RKO (cell line): ENCODE measurements around the gene MAPKAP1.
"Not testable (repeated sequence)": the region's sequence is repeated elsewhere in the genome, so short reads cannot be mapped to it uniquely, and the experiment has no call there.

Experiments used
- DNase-seq: peaks from one replicate; pipeline ENCODE4 v3.0.0-alpha.2; 2016; ENCODE audit warnings: low spot score

The MAPKAP1 gene

DNA sequence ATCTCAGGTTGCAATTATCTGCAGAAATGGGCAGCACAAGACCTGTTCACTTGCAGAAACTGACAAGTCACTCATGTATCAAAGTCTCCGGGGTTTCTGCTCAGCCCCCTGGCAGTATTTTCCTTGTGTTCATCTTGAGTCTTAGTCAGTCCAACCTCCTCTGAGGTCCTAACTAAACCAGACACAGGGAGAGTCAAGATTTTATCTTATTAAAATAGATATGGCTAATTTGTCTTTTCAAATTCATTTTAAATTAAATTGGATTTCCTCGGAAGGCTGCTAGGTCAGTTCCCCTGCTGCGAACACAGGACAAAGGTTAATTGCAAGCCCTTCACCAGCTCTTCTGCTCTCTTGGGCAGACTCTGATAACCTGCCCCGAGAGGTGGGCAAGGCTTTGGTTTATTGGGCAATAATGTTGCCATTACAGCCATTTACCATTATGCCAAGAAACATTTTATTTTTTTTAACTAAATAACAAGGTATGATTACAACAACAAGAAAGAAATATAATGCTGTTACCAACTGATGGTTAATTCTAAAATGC is 103.5 kb downstream of the MAPKAP1 start:
- DNase-seq = no peak

- DNase-seq = no peak
These were observed 105.0 kb downstream of the MAPKAP1 start for GRCh38 chr9:125601961-125602360.

DNA sequence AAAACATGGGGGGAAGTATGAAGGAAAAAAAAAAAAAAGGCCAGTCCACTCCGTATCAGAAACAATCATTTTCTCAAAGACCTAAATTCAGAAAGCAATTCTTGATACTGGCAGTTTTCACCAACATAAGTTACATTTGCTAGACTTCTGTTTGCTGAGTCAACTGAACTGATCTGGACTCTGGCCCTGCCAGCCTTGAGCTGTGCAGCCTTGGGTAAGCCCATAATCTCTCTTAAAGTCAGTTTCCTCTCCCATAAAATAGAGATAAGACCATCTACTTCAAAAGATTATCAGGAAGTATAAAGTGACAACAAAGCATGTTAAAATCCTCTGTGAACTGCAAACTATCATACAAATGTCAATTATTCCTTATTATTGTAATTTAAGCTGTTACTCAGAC is 106.8 kb downstream of the MAPKAP1 start:
- no peak for DNase-seq

GRCh38 chr9:125594223-125594610 is 112.8 kb downstream of the MAPKAP1 start:
- no peak for DNase-seq

- DNase-seq = no peak
These were observed 113.3 kb downstream of the MAPKAP1 start for GRCh38 chr9:125593581-125594222.

DNA sequence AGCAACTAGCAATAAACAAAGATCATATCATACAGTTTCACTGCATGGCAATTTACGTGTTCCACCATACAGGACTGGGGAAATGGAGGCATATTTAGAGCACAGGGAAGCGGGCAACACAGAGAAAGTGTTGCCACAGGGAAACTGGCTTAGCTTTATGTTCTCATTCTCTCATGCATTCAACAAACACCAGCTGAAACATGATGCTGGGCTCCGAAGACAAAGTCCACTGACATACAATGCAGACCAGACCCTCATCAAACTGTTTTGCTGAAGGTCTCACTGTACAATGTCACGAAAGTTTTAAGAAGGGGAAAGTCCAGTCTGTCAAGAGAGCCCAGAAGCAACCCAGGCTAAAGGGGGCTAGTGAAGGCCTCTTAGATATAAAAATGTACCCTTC is 115.1 kb downstream of the MAPKAP1 start:
- DNase-seq = no peak

GRCh38 chr9:125591245-125591644 is 115.8 kb downstream of the MAPKAP1 start:
- DNase-seq = no peak

GRCh38 chr9:125589287-125589686 is 117.7 kb downstream of the MAPKAP1 start:
- DNase-seq = no peak

- DNase-seq = no peak
These were observed 119.1 kb downstream of the MAPKAP1 start for GRCh38 chr9:125587819-125588460.

DNA sequence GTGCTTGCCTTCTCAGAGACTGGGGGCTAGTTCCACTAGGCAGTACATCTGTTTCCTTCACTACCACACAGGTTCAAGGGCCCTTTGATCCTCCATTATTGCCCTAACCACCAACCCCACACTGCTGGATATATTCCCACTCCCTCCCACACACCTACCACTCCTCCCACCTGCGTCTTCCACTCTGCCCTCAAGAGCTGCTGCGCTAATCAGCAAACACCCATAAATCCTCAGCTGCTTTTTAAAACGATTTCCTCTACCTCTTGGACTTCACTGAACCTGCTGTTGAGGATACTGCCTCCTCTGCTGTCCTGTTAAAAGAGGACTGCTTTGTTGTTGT is 120.9 kb downstream of the MAPKAP1 start:
- DNase-seq = no peak

DNA sequence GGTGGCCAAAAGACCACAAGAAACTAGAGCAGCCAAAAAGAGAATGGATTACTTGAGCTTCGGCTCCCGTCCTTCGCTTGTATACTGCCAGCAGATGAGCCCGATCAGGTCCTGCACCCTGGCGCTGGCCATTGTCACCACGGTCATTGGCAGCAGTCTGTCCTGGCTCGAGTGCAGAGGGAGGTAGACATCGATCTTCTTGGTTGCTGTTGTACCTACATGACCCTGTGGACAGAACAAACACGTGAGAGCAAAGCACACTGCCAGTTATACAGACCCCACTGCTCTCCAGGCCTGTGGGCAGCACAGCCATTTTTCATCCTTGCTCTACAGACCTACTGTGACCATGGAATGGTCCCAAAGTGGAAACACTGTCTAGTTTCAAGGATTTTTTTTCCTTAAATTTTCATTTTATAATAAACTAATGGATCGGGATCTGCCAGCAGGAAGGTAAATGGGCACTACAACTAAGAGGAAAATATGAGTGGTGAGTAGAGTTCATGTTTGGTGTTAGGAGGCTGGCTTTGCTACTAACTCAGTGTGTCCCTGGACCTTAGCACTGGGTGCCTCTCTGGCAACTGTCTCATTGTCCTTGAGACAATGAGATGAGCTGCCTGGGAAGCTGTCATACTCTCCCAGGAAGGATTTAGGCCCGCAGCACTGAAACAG is 121.4 kb downstream of the MAPKAP1 start:
- no peak for DNase-seq

- DNase-seq = no peak
These were observed 126.2 kb downstream of the MAPKAP1 start for GRCh38 chr9:125580701-125581286.

DNA sequence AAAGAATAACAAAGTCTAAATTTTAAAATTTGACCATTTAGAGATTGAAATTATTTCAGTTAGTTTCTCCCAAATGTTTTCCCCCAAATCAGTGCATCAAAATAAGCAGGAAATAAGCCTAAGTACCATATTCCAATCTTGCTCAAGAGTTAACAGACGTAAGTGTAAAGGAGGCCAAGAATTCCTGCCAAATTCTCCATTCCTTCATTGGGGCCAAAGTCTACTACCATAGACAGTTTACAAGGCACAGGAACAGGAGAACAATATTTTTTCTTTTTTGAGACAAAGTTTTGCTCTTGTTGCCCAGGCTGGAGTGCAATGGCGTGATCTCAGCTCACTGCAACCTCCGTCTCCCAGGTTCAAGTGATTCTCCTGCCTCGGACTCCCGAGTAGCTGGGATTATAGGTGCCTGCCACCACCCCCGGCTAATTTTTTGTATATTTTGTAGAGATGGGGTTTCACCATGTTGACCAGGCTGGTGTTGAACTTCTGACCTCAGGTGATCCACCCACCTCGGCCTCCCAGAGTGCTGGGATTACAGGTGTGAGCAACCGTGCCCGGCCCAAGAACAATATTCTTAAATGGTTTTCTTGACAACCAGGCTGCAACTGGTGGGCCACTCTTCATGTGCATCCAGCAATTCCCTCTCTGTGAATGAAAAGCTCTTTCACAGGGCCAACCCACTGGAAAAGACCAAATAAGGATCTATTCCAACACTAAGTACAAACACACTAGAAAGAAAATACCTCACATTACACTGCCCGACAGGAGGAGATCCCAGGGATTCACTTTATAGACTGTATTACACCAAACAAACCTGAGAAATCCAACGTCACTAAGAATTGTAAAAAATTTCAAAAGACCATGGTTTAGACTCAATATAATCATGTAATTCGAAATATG is 127.7 kb downstream of the MAPKAP1 start:
- no peak for DNase-seq

DNA sequence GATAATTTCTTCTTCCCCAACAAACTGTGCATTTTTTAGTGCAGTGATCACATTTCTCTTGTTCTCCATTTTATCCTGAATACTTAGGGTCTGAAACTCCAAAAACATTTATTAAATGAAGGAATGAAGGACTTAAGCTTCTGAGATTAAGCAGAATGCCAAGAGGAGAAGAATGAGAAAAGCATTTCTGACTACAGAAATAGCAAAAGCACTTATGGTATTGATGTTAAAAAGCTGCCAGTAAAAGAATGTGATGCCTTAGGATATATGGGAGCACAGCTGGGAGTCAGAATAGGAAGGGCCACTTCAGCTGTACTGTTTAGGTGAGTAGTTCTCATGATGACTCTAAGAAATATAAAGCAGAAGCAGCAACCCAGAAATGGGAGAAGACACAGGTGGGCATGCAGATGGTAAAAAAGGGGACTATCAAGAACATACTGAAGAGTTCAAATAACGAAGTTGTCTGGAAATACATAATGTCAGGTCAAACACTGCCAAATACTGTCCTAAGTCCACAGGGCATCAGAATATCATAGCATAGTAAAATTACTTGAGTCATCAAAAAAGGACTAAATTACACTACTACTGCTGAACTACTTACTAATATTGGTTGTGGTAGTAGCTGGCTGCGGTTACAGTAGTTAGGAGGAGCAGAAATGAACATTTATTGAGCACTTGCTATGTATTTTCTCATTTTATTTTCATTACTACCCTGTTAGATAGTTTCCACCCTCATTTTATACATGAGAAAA is 132.7 kb downstream of the MAPKAP1 start:
- DNase-seq = no peak

- DNase-seq = not testable (repeated sequence)
These were observed 134.5 kb downstream of the MAPKAP1 start for GRCh38 chr9:125572461-125572860.

GRCh38 chr9:125571824-125572223 is 135.2 kb downstream of the MAPKAP1 start:
- not testable (repeated sequence) for DNase-seq

DNA sequence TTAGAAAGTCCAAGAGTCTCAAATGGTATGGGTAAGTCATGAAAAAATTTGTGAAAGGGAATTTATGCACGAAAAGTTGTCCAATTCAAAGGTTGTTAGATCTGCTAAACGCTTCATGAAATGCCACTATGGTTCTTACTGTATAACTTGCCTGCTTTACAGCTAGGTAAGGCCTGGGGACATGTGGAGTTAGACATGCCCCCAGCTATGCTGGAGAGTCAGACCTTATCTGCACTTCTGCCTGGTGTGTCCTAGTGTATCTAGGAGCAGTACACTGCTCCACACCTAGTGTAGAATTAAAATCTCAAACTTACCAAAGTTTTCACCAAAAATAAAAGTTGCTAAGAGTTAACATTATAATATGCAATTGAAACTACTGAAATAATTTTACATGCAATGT is 136.8 kb downstream of the MAPKAP1 start:
- DNase-seq = no peak

DNA sequence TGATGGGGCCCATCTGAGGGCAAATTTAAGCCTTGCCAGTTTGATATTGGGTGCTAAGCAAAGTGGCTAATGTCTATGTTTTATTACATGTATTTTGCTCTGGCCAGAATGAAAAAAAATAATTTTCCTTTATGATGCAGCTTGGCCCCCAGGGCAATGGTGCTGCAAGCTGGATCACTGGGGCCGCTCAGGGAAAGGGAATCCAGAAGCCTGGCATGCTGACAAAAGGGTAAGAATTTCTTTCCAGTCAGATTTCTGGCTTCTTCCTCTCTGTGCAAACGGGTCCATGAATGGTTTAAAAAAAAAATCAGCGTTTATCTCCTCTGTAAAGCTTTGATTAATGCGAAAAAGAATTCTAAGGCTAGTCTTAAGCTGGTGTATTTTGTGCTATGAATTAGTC is 138.4 kb downstream of the MAPKAP1 start:
- DNase-seq = no peak

GRCh38 chr9:125566051-125566450 is 141.0 kb downstream of the MAPKAP1 start:
- DNase-seq = not testable (repeated sequence)

DNA sequence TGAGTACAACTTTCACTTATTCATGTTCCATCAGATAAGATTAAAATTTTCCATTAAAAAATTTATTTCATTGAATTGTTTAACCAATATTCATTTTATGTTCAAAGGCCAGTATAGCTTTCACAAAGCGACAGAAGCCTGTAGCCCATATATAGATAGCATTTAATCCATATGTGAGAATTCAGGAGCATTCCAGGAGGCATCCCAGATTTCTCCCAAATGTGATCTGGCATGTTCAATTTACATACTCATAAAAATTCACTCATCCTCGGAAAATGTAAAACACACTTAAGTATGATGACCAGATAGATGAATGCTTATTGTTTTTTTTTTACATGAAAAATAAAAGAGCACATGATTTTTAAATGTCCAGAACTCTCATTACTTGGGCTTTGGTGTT is 141.9 kb downstream of the MAPKAP1 start:
- DNase-seq = no peak

DNA sequence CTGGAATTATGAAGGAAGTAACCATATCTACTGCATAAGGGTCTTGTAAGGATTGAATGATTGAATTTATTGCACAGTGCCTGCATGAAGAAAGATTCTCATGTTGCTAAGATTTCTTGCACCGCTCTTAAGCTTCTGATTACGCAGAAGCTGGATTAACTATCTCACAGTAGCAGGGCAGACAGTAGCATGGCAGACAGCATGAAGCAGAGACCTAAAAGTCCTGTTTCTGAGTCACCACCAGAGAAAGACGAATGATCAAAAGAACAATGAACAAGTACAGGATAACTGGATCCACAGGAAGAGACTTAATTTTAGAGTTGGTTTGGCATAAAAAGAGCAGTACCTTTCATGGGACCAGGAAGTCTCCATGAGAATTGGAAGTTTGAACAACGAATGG is 142.4 kb downstream of the MAPKAP1 start:
- DNase-seq = no peak
